ENCODE measurements around the gene RUSF1. TPM values are rescaled to one million over a fixed set of nuclear protein-coding genes. Genes with fewer than 3 reads are reported as not detected.

Gene RUSF1
- total RNA-seq, 1 experiment from 2014 or later, result 39.9 TPM

GRCh38 chr16:31499928-31500327, 8.3 kb downstream of the RUSF1 start:
- H3K9me2 ChIP-seq (replicated peaks; ENCODE audit: low read length), result no peaks in the 10 kb centered on the region
- ATAC-seq (no peak), DNase-seq (no peak)
- H3K4me2 ChIP-seq (ENCODE audit: low read length), result no peak overlapping the region
- no peak overlapping the region for H3K27ac ChIP-seq (ENCODE audit: low read length)
- TF ChIP-seq EZH2phosphoT487 (IDR thresholded peaks at IDR 0.05; ENCODE audit: borderline replicate concordance, low read length), result no peak
- TF ChIP-seq EZH2 (IDR thresholded peaks at IDR 0.05; ENCODE audit: low read length, unreplicated experiment), result no peak
- no peak for TF ChIP-seq CTCF (conservative IDR thresholded peaks at IDR 0.05; ENCODE audit: low read depth, low read length)
- no peaks in the 10 kb centered on the region for H4K20me1 ChIP-seq (ENCODE audit: low read length)
- no peaks in the 10 kb centered on the region for H3K9me3 ChIP-seq (ENCODE audit: low read length)
- no peak overlapping the region for H3K4me3 ChIP-seq (ENCODE audit: low read length)
- no peaks in the 10 kb centered on the region for H3K4me1 ChIP-seq (ENCODE audit: insufficient read depth, low read length)
- H3K9ac ChIP-seq (ENCODE audit: low read length), result no peak overlapping the region
- ChIA-PET POLR2A (ENCODE audit: unreplicated experiment) (no interaction called here), CTCF (no interaction called here)
- H2AFZ ChIP-seq (ENCODE audit: low read length), result no peak overlapping the region
- BruUV-seq (replicated peaks), result no TSS peak
- H3F3A ChIP-seq (ENCODE audit: low read length, unreplicated experiment), result no peaks in the 10 kb centered on the region
- intact Hi-C loops (cut with micrococcal nuclease), result no loop called here
- H3K27me3 ChIP-seq (ENCODE audit: low read length), result no peaks in the 10 kb centered on the region
- no peaks in the 10 kb centered on the region for H3K36me3 ChIP-seq (ENCODE audit: low read depth, low read length)
- no peaks in the 10 kb centered on the region for H3K79me2 ChIP-seq (ENCODE audit: low read length)

- Histone ChIP-seq H3K9me2 (replicated peaks; ENCODE audit: low read length) (no peaks in the 10 kb centered on the region), H3K79me2 (ENCODE audit: low read length) (no peaks in the 10 kb centered on the region), H3K4me3 (ENCODE audit: low read length) (no peak overlapping the region), H3K36me3 (ENCODE audit: low read depth, low read length) (no peaks in the 10 kb centered on the region), H2AFZ (ENCODE audit: low read length) (no peak overlapping the region), H3K9me3 (ENCODE audit: low read length) (no peaks in the 10 kb centered on the region), H3F3A (ENCODE audit: low read length, unreplicated experiment) (no peaks in the 10 kb centered on the region), H3K9ac (ENCODE audit: low read length) (no peak overlapping the region), H3K27me3 (ENCODE audit: low read length) (no peaks in the 10 kb centered on the region), H3K4me1 (ENCODE audit: insufficient read depth, low read length) (no peaks in the 10 kb centered on the region), H3K27ac (ENCODE audit: low read length) (no peak overlapping the region), H3K4me2 (ENCODE audit: low read length) (no peak overlapping the region), H4K20me1 (ENCODE audit: low read length) (no peaks in the 10 kb centered on the region)
- BruUV-seq (replicated peaks), result no TSS peak
- ATAC-seq (no peak), DNase-seq (no peak)
- TF ChIP-seq EZH2phosphoT487 (IDR thresholded peaks at IDR 0.05; ENCODE audit: borderline replicate concordance, low read length), result no peak
- TF ChIP-seq EZH2 (IDR thresholded peaks at IDR 0.05; ENCODE audit: low read length, unreplicated experiment), result no peak
- no peak for TF ChIP-seq CTCF (conservative IDR thresholded peaks at IDR 0.05; ENCODE audit: low read depth, low read length)
- ChIA-PET POLR2A (ENCODE audit: unreplicated experiment) (no interaction called here), CTCF (no interaction called here)
- intact Hi-C loops (cut with micrococcal nuclease), result no loop called here
Measured at GRCh38 chr16:31498493-31498892, 9.7 kb downstream of the RUSF1 start.

- H3K36me3 ChIP-seq (ENCODE audit: low read depth, low read length), result no peaks in the 10 kb centered on the region
- ChIA-PET CTCF (no interaction called here), POLR2A (ENCODE audit: unreplicated experiment) (no interaction called here)
- H3F3A ChIP-seq (ENCODE audit: low read length, unreplicated experiment), result no peaks in the 10 kb centered on the region
- BruUV-seq (replicated peaks), result no TSS peak
- H3K27me3 ChIP-seq (ENCODE audit: low read length), result no peaks in the 10 kb centered on the region
- H3K4me3 ChIP-seq (ENCODE audit: low read length), result no peak overlapping the region
- H3K9me2 ChIP-seq (replicated peaks; ENCODE audit: low read length), result no peaks in the 10 kb centered on the region
- ATAC-seq (no peak), DNase-seq (no peak)
- H3K4me1 ChIP-seq (ENCODE audit: insufficient read depth, low read length), result no peaks in the 10 kb centered on the region
- no peaks in the 10 kb centered on the region for H3K9me3 ChIP-seq (ENCODE audit: low read length)
- no peak for TF ChIP-seq CTCF (conservative IDR thresholded peaks at IDR 0.05; ENCODE audit: low read depth, low read length)
- no peak for TF ChIP-seq EZH2phosphoT487 (IDR thresholded peaks at IDR 0.05; ENCODE audit: borderline replicate concordance, low read length)
- TF ChIP-seq EZH2 (IDR thresholded peaks at IDR 0.05; ENCODE audit: low read length, unreplicated experiment), result no peak
- intact Hi-C loops (cut with micrococcal nuclease), result no loop called here
- no peak overlapping the region for H3K9ac ChIP-seq (ENCODE audit: low read length)
- H4K20me1 ChIP-seq (ENCODE audit: low read length), result no peaks in the 10 kb centered on the region
- no peaks in the 10 kb centered on the region for H3K79me2 ChIP-seq (ENCODE audit: low read length)
- no peak overlapping the region for H3K27ac ChIP-seq (ENCODE audit: low read length)
- no peak overlapping the region for H3K4me2 ChIP-seq (ENCODE audit: low read length)
- H2AFZ ChIP-seq (ENCODE audit: low read length), result no peak overlapping the region
Measured at GRCh38 chr16:31496670-31497069, 11.5 kb downstream of the RUSF1 start.

All from PC-3 (cell line).